ENCODE results near the gene TRIM13. TPM values are rescaled to one million over a fixed set of nuclear protein-coding genes. Genes with fewer than 3 reads are reported as not detected.

TRIM13 gene
- total RNA-seq, 1 donor from 2014 or later = 34.9 TPM

GRCh38 chr13:50006426-50007135 lies 9.7 kb downstream of the TRIM13 start:
- no peaks in the 10 kb centered on the region for H3K9me3 Mint-ChIP-seq (ENCODE audit: unreplicated experiment)
- no peak overlapping the region for H3K27ac Mint-ChIP-seq (ENCODE audit: unreplicated experiment)
- H3K27me3 Mint-ChIP-seq (ENCODE audit: unreplicated experiment) = no peaks in the 10 kb centered on the region
- no peak for TF ChIP-seq CTCF (IDR thresholded peaks at IDR 0.05; ENCODE audit: unreplicated experiment)
- no peaks in the 10 kb centered on the region for H3K4me1 Mint-ChIP-seq (ENCODE audit: unreplicated experiment)
- H3K36me3 Mint-ChIP-seq (ENCODE audit: low read depth, unreplicated experiment) = peaks cover 11% of the 10 kb centered on the region
- DNase-seq (ENCODE audit: low spot score) = no peak
- no peak overlapping the region for H3K4me3 Mint-ChIP-seq (ENCODE audit: unreplicated experiment)

DNA sequence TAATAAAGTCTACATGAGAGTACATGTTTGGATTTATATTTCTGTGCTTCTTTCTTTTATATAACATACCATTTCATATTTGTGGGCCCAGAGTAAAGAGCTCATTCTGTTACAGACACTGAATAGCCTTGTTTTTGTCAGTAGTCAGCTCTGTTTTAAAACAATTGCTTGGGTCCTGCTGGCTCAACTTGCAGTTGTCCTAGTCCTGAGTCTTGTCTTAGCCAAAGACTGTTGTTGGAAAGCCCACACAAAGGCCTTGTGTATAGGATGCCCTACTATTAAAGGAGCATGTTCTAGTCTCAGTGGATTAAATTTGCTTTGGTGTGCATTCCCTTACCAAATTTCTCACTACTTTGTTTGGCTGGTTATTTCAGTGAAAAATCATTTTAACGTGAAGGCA lies 14.6 kb downstream of the TRIM13 start:
- Mint-ChIP-seq H3K4me3 (ENCODE audit: unreplicated experiment) (no peak overlapping the region), H3K27me3 (ENCODE audit: unreplicated experiment) (no peaks in the 10 kb centered on the region), H3K9me3 (ENCODE audit: unreplicated experiment) (no peaks in the 10 kb centered on the region), H3K27ac (ENCODE audit: unreplicated experiment) (no peak overlapping the region), H3K4me1 (ENCODE audit: unreplicated experiment) (peaks cover 8% of the 10 kb centered on the region), H3K36me3 (ENCODE audit: low read depth, unreplicated experiment) (peaks cover 18% of the 10 kb centered on the region)
- no peak for DNase-seq (ENCODE audit: low spot score)
- TF ChIP-seq CTCF (IDR thresholded peaks at IDR 0.05; ENCODE audit: unreplicated experiment) = no peak

- DNase-seq (ENCODE audit: low spot score) = no peak
- Mint-ChIP-seq H3K27me3 (ENCODE audit: unreplicated experiment) (no peaks in the 10 kb centered on the region), H3K36me3 (ENCODE audit: low read depth, unreplicated experiment) (peaks cover 17% of the 10 kb centered on the region), H3K9me3 (ENCODE audit: unreplicated experiment) (no peaks in the 10 kb centered on the region), H3K4me1 (ENCODE audit: unreplicated experiment) (peaks cover 8% of the 10 kb centered on the region), H3K27ac (ENCODE audit: unreplicated experiment) (no peak overlapping the region), H3K4me3 (ENCODE audit: unreplicated experiment) (peak overlapping the region; percentile 49)
- TF ChIP-seq CTCF (IDR thresholded peaks at IDR 0.05; ENCODE audit: unreplicated experiment) = no peak
Observed at GRCh38 chr13:50012396-50013169, 15.7 kb downstream of the TRIM13 start.

DNA sequence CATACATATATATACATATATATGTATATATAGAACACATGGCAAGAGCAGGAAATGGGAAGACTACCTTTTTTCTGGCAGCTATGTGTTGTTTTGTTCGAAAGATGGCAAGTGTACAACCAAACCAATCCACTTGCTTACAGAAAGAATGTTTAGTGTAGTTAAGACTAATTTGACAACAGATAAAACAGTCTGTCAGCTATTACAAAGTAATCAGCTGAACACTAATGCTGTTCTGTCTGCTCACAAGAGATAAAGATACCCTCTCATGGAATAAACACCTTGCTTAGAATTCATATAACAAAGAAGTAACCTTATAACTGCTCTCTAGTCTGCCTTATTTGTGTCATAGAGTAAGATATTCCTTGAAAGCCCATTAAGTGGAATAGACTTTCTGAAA lies 17.5 kb downstream of the TRIM13 start:
- Mint-ChIP-seq H3K27me3 (ENCODE audit: unreplicated experiment) (no peaks in the 10 kb centered on the region), H3K27ac (ENCODE audit: unreplicated experiment) (peak overlapping the region; percentile 52), H3K4me3 (ENCODE audit: unreplicated experiment) (no peak overlapping the region), H3K36me3 (ENCODE audit: low read depth, unreplicated experiment) (peaks cover 22% of the 10 kb centered on the region), H3K4me1 (ENCODE audit: unreplicated experiment) (peaks cover 8% of the 10 kb centered on the region), H3K9me3 (ENCODE audit: unreplicated experiment) (no peaks in the 10 kb centered on the region)
- no peak for TF ChIP-seq CTCF (IDR thresholded peaks at IDR 0.05; ENCODE audit: unreplicated experiment)
- DNase-seq (ENCODE audit: low spot score) = no peak

- Mint-ChIP-seq H3K4me1 (ENCODE audit: unreplicated experiment) (peaks cover 8% of the 10 kb centered on the region), H3K27me3 (ENCODE audit: unreplicated experiment) (no peaks in the 10 kb centered on the region), H3K9me3 (ENCODE audit: unreplicated experiment) (no peaks in the 10 kb centered on the region), H3K4me3 (ENCODE audit: unreplicated experiment) (no peak within 1 kb of the TSS), H3K27ac (ENCODE audit: unreplicated experiment) (peak within 1 kb of the TSS; percentile 82), H3K36me3 (ENCODE audit: low read depth, unreplicated experiment) (peaks cover 21% of the 10 kb centered on the region)
- TF ChIP-seq CTCF (IDR thresholded peaks at IDR 0.05; ENCODE audit: unreplicated experiment) = no peak
- DNase-seq (ENCODE audit: low spot score) = no peak
Observed at GRCh38 chr13:50015258-50015657, 18.4 kb downstream of the TRIM13 start, which contains the start of gene KCNRG. Gene KCNRG (plus strand): TSS chr13:50015444. CDS start chr13:50015494, 50 bp downstream.
